K562 (cell line): Measurements from ENCODE around the gene ETV3L. TPM values are rescaled to one million over a fixed set of nuclear protein-coding genes. Genes with fewer than 3 reads are reported as not detected.

Experiments
- BDP1 ChIP-seq: IDR thresholded peaks from 3 replicates; pipeline ENCODE4 v1.6.1; 2011; ENCODE audit not compliant: insufficient read length, insufficient read depth
- CUX1 ChIP-seq: fragments of 200-800 bp; sonication (Bioruptor generic); IDR thresholded peaks from 2 replicates; pipeline ENCODE4 v1.6.1; 2016; ENCODE audit warnings: missing genetic modification characterization, missing compliant biosample characterization
- NFYB ChIP-seq: IDR thresholded peaks from 2 replicates; pipeline ENCODE4 v1.6.1; 2011; ENCODE audit warnings: mild to moderate bottlenecking, moderate library complexity; ENCODE audit not compliant: insufficient read length; ENCODE audit errors: extremely low read depth
- POU5F1 ChIP-seq: fragments of 150-350 bp; IDR thresholded peaks from 2 replicates; pipeline ENCODE4 v1.6.1; 2014; ENCODE audit warnings: borderline replicate concordance, low read length, low read depth, mild to moderate bottlenecking; ENCODE audit not compliant: partially characterized antibody
- SETDB1 ChIP-seq: IDR thresholded peaks from one replicate; pipeline ENCODE4 v1.6.1; 2012; ENCODE audit warnings: low read length, control low read depth, inconsistent platforms
- SFPQ ChIP-seq: fragments of 200-400 bp; formaldehyde crosslinking; IDR thresholded peaks from 2 replicates; pipeline ENCODE4 v1.6.1; 2017; ENCODE audit warnings: mild to moderate bottlenecking, low read depth, low read length, moderate library complexity
- UBTF ChIP-seq, 2 experiments: IDR thresholded peaks; 2 replicates each; pipeline ENCODE4 v1.6.1; 2012; ENCODE audit warnings: improper control_type of control experiment in 2 of 2, low read depth in 2 of 2, low read length in 2 of 2, borderline replicate concordance in 1 of 2
- ZBTB12 ChIP-seq: fragments of 250-450 bp; sonication (Bioruptor Pico); IDR thresholded peaks from 2 replicates; pipeline ENCODE4 v1.4.0; 2020
- ZBTB34 ChIP-seq: fragments of 250-450 bp; sonication (Bioruptor Pico); IDR thresholded peaks from 2 replicates; pipeline ENCODE4 v1.8.0; 2021; ENCODE audit warnings: mild to moderate bottlenecking, moderate library complexity
- ZBTB43 ChIP-seq: sonication (generic); formaldehyde crosslinking; IDR thresholded peaks from 2 replicates; pipeline ENCODE4 v1.8.0; 2023; ENCODE audit warnings: mild to moderate bottlenecking, missing genetic modification reagents
- ZNF436 ChIP-seq: fragments of 250-450, 450-650 bp; sonication (Bioruptor Pico); formaldehyde crosslinking; IDR thresholded peaks from 2 replicates; pipeline ENCODE4 v1.7.0; 2020; ENCODE audit warnings: mild to moderate bottlenecking
- polyA plus RNA-seq, 8 experiments: library from polyadenylated mRNA; depleted of rRNA in 4 of 8; stranded (reverse) in 5 of 8; unstranded in 3 of 8; fragments of >200 nt; fragmentation: Nextera tagmentation in 2 of 8; fragmentation: Illumina TruSeq in 1 of 8; extraction: Ambion mirVana in 2 of 8; extraction: Trizol in 1 of 8; gene quantifications; 2 replicates each; pipeline versions ENCODE4 v1.2.1 to v1.2.3, GENCODE V29; 2011 to 2014; ENCODE audit warnings: inconsistent platforms in 1 of 8, missing spikeins in 1 of 8
- total RNA-seq, 7 experiments: library from RNA; depleted of rRNA in 6 of 7; stranded (reverse); fragments of >200 nt in 6 of 7; fragmentation: Illumina TruSeq in 2 of 7; extraction: Trizol in 2 of 7; gene quantifications; 2 replicates each; pipeline versions ENCODE4 v1.2.1 to v1.2.3, GENCODE V29; 2011 to 2021; ENCODE audit warnings: low replicate concordance in 1 of 7

Gene ETV3L
- total and polyA plus RNA-seq, 9 of the 15 experiments (the other 6 are each of a cell fraction or from before 2014, with no cell fraction given) = not detected

- TF ChIP-seq ZBTB34 (CRISPR knock-in tag) (no peak), ZBTB12 (CRISPR knock-in tag) (no peak), BDP1 (no peak), ZBTB43 (CRISPR knock-in tag) (no peak), CUX1 (CRISPR knock-in tag) (no peak), POU5F1 (no peak), NFYB (no peak), UBTF (IDR thresholded peaks at IDR 0.05; ENCODE audit: borderline replicate concordance in 1 of 2, low read depth in 2 of 2, low read length in 2 of 2) (0 out of 4 replicates have a peak, but pooled peaks of 1 of the 2 experiments have one; percentile 45), ZNF436 (CRISPR knock-in tag) (no peak), SETDB1 (no peak), SFPQ (no peak)
Observed at GRCh38 chr1:157073944-157074685, 25.5 kb downstream of the ETV3L start (continued).
